Measurements from ENCODE around the gene TMA7B.

- TF ChIP-seq CTCF (IDR thresholded peaks at IDR 0.05): no peak
- no peak for TF ChIP-seq POLR2A (IDR thresholded peaks at IDR 0.05)
These were observed 33.9 kb downstream of the TMA7B start for GRCh38 chr22:39994041-39994565.
